ENCODE measurements around the gene MIS12. TPM values are rescaled to one million over a fixed set of nuclear protein-coding genes. Genes with fewer than 3 reads are reported as not detected.

Gene MIS12
- 13.8 and 18.2 TPM in 2 replicates for total RNA-seq

GRCh38 chr17:5486206-5487124, at the start of gene MIS12:
Gene MIS12, plus strand, starts transcription at chr17:5486566. Its CDS starts 2,297 bp downstream, at chr17:5488863.

GRCh38 chr17:5438716-5439445, 47.5 kb upstream of the MIS12 start, which contains the start of gene C1QBP:
Gene C1QBP, minus strand, starts transcription at chr17:5439155. Its CDS starts 82 bp downstream, at chr17:5439073.

GRCh38 chr17:5485270-5486205, 828 bp upstream of the MIS12 start, which contains the start of gene DERL2:
Gene DERL2, minus strand, starts transcription at chr17:5486178. Its CDS starts 17 bp downstream, at chr17:5486161.

Other genes with a start within 250 kb of the MIS12 start
- 18.0 and 21.5 TPM in 2 replicates for gene RABEP1, start 204.3 kb upstream of the MIS12 start, total RNA-seq
- gene NUP88, start 66.9 kb upstream of the MIS12 start, total RNA-seq = 110 TPM in 2 replicates
- gene RPAIN, start 66.4 kb upstream of the MIS12 start, total RNA-seq = 35.2 and 42.4 TPM in 2 replicates
- gene C1QBP, start 47.4 kb upstream of the MIS12 start, total RNA-seq = 266 and 295 TPM in 2 replicates
- 7.0 and 7.1 TPM in 2 replicates for gene DHX33, start 17.6 kb upstream of the MIS12 start, total RNA-seq
- gene DERL2, start 388 bp upstream of the MIS12 start, total RNA-seq = 29.0 and 34.8 TPM in 2 replicates
- gene NLRP1, start 97.9 kb downstream of the MIS12 start, total RNA-seq = 22.3 and 24.4 TPM in 2 replicates